ENCODE results near the gene HOXA13. TPM values are rescaled to one million over a fixed set of nuclear protein-coding genes. Genes with fewer than 3 reads are reported as not detected.

HOXA13 gene
- total RNA-seq, 2 donors from 2014 or later: not detected

GRCh38 chr7:27169658-27170425, 30.0 kb downstream of the HOXA13 start:
- Histone ChIP-seq H3K9me3 (no peaks in the 10 kb centered on the region), H3K27ac (no peak overlapping the region), H3K27me3 (peaks cover 88 to 90% of the 10 kb centered on the region in 2 donors), H3K4me3 (no peak overlapping the region), H3K36me3 (no peaks in the 10 kb centered on the region), H3K4me1 (peaks cover 0 to 56% of the 10 kb centered on the region in 2 donors)
- no peak for TF ChIP-seq CTCF (IDR thresholded peaks at IDR 0.05)
- DNase-seq (ENCODE audit: low spot score): no peak

GRCh38 chr7:27168265-27168947, 31.5 kb downstream of the HOXA13 start:
- Histone ChIP-seq H3K4me1 (peaks cover 0 to 51% of the 10 kb centered on the region in 2 donors), H3K4me3 (no peak overlapping the region), H3K36me3 (no peaks in the 10 kb centered on the region), H3K27ac (no peak overlapping the region), H3K9me3 (no peaks in the 10 kb centered on the region), H3K27me3 (peaks cover 87 to 90% of the 10 kb centered on the region in 2 donors)
- TF ChIP-seq CTCF (IDR thresholded peaks at IDR 0.05): no peak
- no peak for DNase-seq (ENCODE audit: low spot score)

GRCh38 chr7:27167916-27168264, 32.0 kb downstream of the HOXA13 start:
- no peak for DNase-seq (ENCODE audit: low spot score)
- H3K4me3 ChIP-seq: no peak overlapping the region
- no peaks in the 10 kb centered on the region for H3K9me3 ChIP-seq
- H3K27ac ChIP-seq: no peak overlapping the region
- H3K4me1 ChIP-seq: peaks cover 0 to 46% of the 10 kb centered on the region in 2 donors
- H3K27me3 ChIP-seq: peaks cover 87 to 88% of the 10 kb centered on the region in 2 donors
- H3K36me3 ChIP-seq: no peaks in the 10 kb centered on the region
- TF ChIP-seq CTCF (IDR thresholded peaks at IDR 0.05): no peak

GRCh38 chr7:27166531-27167505, 33.1 kb downstream of the HOXA13 start:
- Histone ChIP-seq H3K36me3 (no peaks in the 10 kb centered on the region), H3K4me3 (no peak overlapping the region), H3K4me1 (peaks cover 0 to 41% of the 10 kb centered on the region in 2 donors), H3K27ac (no peak overlapping the region), H3K27me3 (peaks cover 77 to 88% of the 10 kb centered on the region in 2 donors), H3K9me3 (no peaks in the 10 kb centered on the region)
- DNase-seq (ENCODE audit: low spot score): no peak
- no peak for TF ChIP-seq CTCF (IDR thresholded peaks at IDR 0.05)

- Histone ChIP-seq H3K27me3 (peaks cover 69 to 88% of the 10 kb centered on the region in 2 donors), H3K36me3 (no peaks in the 10 kb centered on the region), H3K4me1 (peaks cover 0 to 48% of the 10 kb centered on the region in 2 donors), H3K9me3 (no peaks in the 10 kb centered on the region), H3K4me3 (no peak overlapping the region), H3K27ac (no peak overlapping the region)
- no peak for TF ChIP-seq CTCF (IDR thresholded peaks at IDR 0.05)
- no peak for DNase-seq (ENCODE audit: low spot score)
These were observed 33.8 kb downstream of the HOXA13 start for GRCh38 chr7:27165996-27166530.

Measured in right atrium auricular region (tissue), 2 donors.